Mucosa of rectum (tissue), 2 donors: ENCODE data around the gene GPLD1.
"Not testable (repeated sequence)": the region's sequence is repeated elsewhere in the genome, so short reads cannot be mapped to it uniquely, and the experiment has no call there.

Experiments
- H3K27ac ChIP-seq, 2 donors: one replicate each; pipeline ENCODE4 v1.7.0; 2013; ENCODE audit warnings: inconsistent platforms in 2 of 2, low read depth in 2 of 2, low read length in 2 of 2
- H3K27me3 ChIP-seq, 2 donors: one replicate each; pipeline ENCODE4 v1.7.0; 2013; ENCODE audit warnings: low read length in 2 of 2; ENCODE audit not compliant: control insufficient read depth in 2 of 2, insufficient read depth in 2 of 2
- H3K36me3 ChIP-seq, 2 donors: one replicate each; pipeline ENCODE4 v1.7.0; 2013; ENCODE audit warnings: low read length in 2 of 2; ENCODE audit not compliant: control insufficient read depth in 2 of 2, insufficient read depth in 2 of 2
- H3K4me1 ChIP-seq, 2 donors: one replicate each; pipeline ENCODE4 v1.7.0; 2013; ENCODE audit warnings: low read length in 2 of 2, mild to moderate bottlenecking in 1 of 2; ENCODE audit not compliant: control insufficient read depth in 2 of 2, insufficient read depth in 2 of 2
- H3K4me3 ChIP-seq, 2 donors: one replicate each; pipeline ENCODE4 v1.7.0; 2013; ENCODE audit warnings: low read length in 2 of 2
- H3K9ac ChIP-seq, 2 donors: one replicate each; pipeline ENCODE4 v1.7.0; 2013; ENCODE audit warnings: low read length in 2 of 2, low read depth in 1 of 2, mild to moderate bottlenecking in 1 of 2
- H3K9me3 ChIP-seq, 2 donors: one replicate each; pipeline ENCODE4 v1.7.0; 2013; ENCODE audit warnings: low read length in 2 of 2; ENCODE audit not compliant: control insufficient read depth in 2 of 2
- donor health status: healthy.
- donor health status: Normal muscosa, but diverticular disease.

The GPLD1 gene

GRCh38 chr6:24419526-24419925 lies 69.9 kb downstream of the GPLD1 start:
- peaks cover 66 to 76% of the 10 kb centered on the region in 2 donors for H3K36me3 ChIP-seq
- H3K9ac ChIP-seq: no peak overlapping the region
- no peak overlapping the region for H3K27ac ChIP-seq
- no peaks in the 10 kb centered on the region for H3K27me3 ChIP-seq
- H3K4me1 ChIP-seq: no peaks in the 10 kb centered on the region
- no peaks in the 10 kb centered on the region for H3K9me3 ChIP-seq
- H3K4me3 ChIP-seq: no peak overlapping the region

GRCh38 chr6:24415753-24416152 lies 73.6 kb downstream of the GPLD1 start:
- H3K36me3 ChIP-seq: peaks cover 52 to 68% of the 10 kb centered on the region in 2 donors

DNA sequence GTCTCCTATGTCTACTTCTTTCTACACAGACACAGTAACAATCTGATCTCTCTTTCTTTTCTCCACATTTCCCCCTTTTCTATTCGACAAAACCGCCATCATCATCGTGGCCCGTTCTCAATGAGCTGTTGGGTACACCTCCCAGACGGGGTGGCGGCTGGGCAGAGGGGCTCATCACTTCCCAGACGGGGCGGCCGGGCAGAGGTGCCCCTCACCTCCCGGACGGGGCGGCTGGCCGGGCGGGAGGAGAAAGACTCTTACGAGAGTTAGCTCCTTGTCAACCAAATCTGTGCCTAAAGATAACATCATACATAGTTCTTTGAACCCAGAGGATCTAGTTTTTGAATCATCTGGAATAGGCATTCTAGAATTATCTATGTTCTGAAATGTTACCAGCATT lies 74.8 kb downstream of the GPLD1 start:
- not testable (repeated sequence) for H3K9ac ChIP-seq, H3K9me3 ChIP-seq, H3K27me3 ChIP-seq, H3K27ac ChIP-seq, H3K4me1 ChIP-seq, H3K4me3 ChIP-seq
- peaks cover 44 to 58% of the 10 kb centered on the region in 2 donors for H3K36me3 ChIP-seq

More at GRCh38 chr6:24415753-24416152, 73.6 kb downstream of the GPLD1 start:
- Histone ChIP-seq H3K4me1 (no peaks in the 10 kb centered on the region), H3K27me3 (no peaks in the 10 kb centered on the region), H3K9ac (no peak overlapping the region), H3K4me3 (no peak overlapping the region), H3K27ac (no peak overlapping the region), H3K9me3 (no peaks in the 10 kb centered on the region)

DNA sequence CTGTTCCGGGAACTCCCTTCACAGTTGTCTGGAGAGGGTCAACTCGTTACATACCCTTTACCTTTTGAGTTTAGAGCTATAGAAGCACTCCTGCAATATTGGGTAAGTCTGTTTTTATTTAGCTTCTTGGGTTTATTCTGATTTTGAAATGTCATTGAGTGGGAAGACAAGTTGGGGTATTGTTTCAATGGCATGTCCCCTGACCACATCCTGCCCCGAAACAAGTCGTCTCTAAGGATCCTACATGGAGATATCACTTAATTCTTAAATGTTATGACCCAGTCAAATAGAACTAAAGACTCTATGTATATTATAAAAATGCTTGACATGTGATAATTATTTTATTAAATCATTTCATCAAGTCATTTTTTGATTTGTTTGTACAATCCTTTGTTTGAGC lies 77.1 kb downstream of the GPLD1 start:
- H3K27ac ChIP-seq: no peak overlapping the region
- H3K36me3 ChIP-seq: peaks cover 57% of the 10 kb centered on the region in 2 donors
- H3K4me3 ChIP-seq: no peak overlapping the region

DNA sequence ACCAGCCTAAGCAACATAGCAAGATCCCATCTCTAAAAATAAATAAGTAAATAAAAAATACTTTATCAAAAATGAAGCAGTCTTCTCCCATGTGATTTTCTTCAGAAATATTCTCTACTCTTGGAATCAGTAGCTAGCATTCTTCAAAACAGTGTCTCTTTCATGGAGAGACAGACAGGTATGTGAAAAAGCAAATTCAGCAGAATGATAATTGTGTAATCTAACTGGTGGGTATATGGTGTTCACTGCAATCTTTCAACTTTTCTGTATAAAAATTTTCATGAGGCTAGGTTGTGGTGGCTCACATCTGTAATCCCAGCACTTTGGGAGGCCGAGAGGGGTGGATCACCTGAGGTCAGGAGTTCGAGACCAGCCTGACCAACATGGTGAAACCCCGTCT lies 78.8 kb downstream of the GPLD1 start:
- Histone ChIP-seq H3K36me3 (peaks cover 40 to 50% of the 10 kb centered on the region in 2 donors), H3K27ac (no peak overlapping the region), H3K9me3 (no peaks in the 10 kb centered on the region), H3K9ac (no peak overlapping the region), H3K4me1 (no peaks in the 10 kb centered on the region), H3K27me3 (no peaks in the 10 kb centered on the region), H3K4me3 (no peak overlapping the region)

More for the DNA sequence above, 77.1 kb downstream of the GPLD1 start:
- H3K4me1 ChIP-seq: no peaks in the 10 kb centered on the region
- H3K27me3 ChIP-seq: no peaks in the 10 kb centered on the region
- H3K9ac ChIP-seq: no peak overlapping the region
- no peaks in the 10 kb centered on the region for H3K9me3 ChIP-seq

- peaks cover 5 to 7% of the 10 kb centered on the region in 2 donors for H3K4me1 ChIP-seq
- H3K9ac ChIP-seq: no peak overlapping the region
- H3K9me3 ChIP-seq: no peaks in the 10 kb centered on the region
- peaks cover 38 to 42% of the 10 kb centered on the region in 2 donors for H3K36me3 ChIP-seq
- no peaks in the 10 kb centered on the region for H3K27me3 ChIP-seq
- H3K27ac ChIP-seq: no peak overlapping the region
- no peak overlapping the region for H3K4me3 ChIP-seq
Measured at GRCh38 chr6:24408719-24409410, 80.5 kb downstream of the GPLD1 start.

- Histone ChIP-seq H3K9ac (no peak overlapping the region), H3K9me3 (no peaks in the 10 kb centered on the region), H3K27ac (no peak overlapping the region), H3K27me3 (no peaks in the 10 kb centered on the region), H3K36me3 (peaks cover 19 to 29% of the 10 kb centered on the region in 2 donors), H3K4me1 (peaks cover 7 to 12% of the 10 kb centered on the region in 2 donors), H3K4me3 (no peak overlapping the region)
Measured at GRCh38 chr6:24405262-24405661, 84.1 kb downstream of the GPLD1 start.

- Histone ChIP-seq H3K4me3 (peak overlapping the region; percentile 80 to 89), H3K9me3 (no peaks in the 10 kb centered on the region), H3K27ac (peak overlapping the region; percentile 63 to 86), H3K4me1 (peaks cover 7 to 12% of the 10 kb centered on the region in 2 donors), H3K27me3 (no peaks in the 10 kb centered on the region), H3K9ac (peak overlapping the region; percentile 76 to 90), H3K36me3 (peaks cover 11 to 15% of the 10 kb centered on the region in 2 donors)
Measured at GRCh38 chr6:24403501-24403824, 85.9 kb downstream of the GPLD1 start.

GRCh38 chr6:24402697-24403500 lies 86.5 kb downstream of the GPLD1 start, which contains the start of gene MRS2:
MRS2 (plus strand) TSS chr6:24402936; CDS start chr6:24403047, 111 bp downstream.
- Histone ChIP-seq H3K27me3 (no peaks in the 10 kb centered on the region), H3K4me3 (peak within 1 kb of the TSS; percentile 80 to 89), H3K27ac (peak within 1 kb of the TSS; percentile 63 to 86), H3K4me1 (peaks cover 7 to 12% of the 10 kb centered on the region in 2 donors), H3K9me3 (no peaks in the 10 kb centered on the region), H3K36me3 (peaks cover 9 to 12% of the 10 kb centered on the region in 2 donors), H3K9ac (peak within 1 kb of the TSS; percentile 76 to 90)

DNA sequence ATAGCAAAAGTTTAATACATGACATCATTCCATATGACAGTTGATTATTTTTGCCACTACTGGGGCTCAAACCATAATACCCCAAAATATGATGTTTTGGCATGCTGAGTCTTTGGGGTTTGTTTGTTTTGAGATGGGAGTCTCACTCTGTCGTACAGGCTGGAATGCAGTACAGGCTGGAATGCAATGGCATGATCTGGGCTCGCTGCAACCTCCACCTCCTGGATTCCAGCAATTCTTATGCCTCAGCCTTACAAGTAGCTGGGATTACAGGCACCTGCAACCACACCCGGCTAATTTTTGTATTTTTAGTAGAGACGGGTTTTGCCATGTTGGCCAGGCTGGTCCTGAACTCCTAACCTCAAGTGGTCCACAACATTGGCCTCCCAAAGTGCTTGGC lies 87.9 kb downstream of the GPLD1 start:
- Histone ChIP-seq H3K36me3 (peaks cover 6% of the 10 kb centered on the region in 2 donors), H3K9ac (no peak overlapping the region), H3K9me3 (no peaks in the 10 kb centered on the region), H3K27ac (no peak overlapping the region), H3K27me3 (no peaks in the 10 kb centered on the region), H3K4me3 (no peak overlapping the region), H3K4me1 (peaks cover 7 to 12% of the 10 kb centered on the region in 2 donors)
